ENCODE results near the gene CORIN. TPM values are rescaled to one million over a fixed set of nuclear protein-coding genes. Genes with fewer than 3 reads are reported as not detected.
A peak's percentile ranks its signal among the peaks of the same experiment; 100 is the strongest.

CORIN gene
- polyA plus RNA-seq, 1 of the 3 experiments (the other 2 are of a cell fraction): 1.1 TPM

DNA sequence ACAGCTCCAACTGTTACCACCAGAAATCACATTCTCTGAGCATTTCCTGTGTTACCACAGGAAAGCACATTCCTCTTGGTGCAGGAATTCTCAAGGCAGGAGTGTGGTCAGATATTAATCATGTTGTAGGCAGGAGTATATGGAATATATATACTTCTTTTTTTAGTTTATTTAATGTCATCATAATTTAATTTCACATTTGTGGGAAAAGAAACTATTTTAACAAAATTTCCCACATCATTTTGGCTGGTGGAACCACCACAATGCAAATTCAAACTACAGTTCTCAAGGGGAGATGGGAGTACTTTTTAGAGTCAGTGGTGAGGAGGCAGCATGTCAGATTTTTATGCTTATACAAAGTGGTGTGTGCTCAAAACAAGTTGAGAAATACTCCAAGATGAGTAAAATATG lies 213.8 kb downstream of the CORIN start:
- H3K79me2 ChIP-seq (ENCODE audit: insufficient read depth): no peaks in the 10 kb centered on the region
- POLR2A ChIA-PET: no interaction called here
- no peak overlapping the region for H3K4me3 ChIP-seq (ENCODE audit: low read depth in 2 of 2, low read length in 1 of 2)
- CTCF ChIA-PET: no interaction called here
- peak overlapping the region; percentile 65 to 85; a peak in 3 of 4 replicates for H3K27ac ChIP-seq (ENCODE audit: low read depth in 2 of 2, low read length in 1 of 2)
- TF ChIP-seq TCF12 (IDR thresholded peaks at IDR 0.05) (peak; percentile 68; the same call in 1 of the 2 replicates), NFIC (IDR thresholded peaks at IDR 0.05; ENCODE audit: borderline replicate concordance) (0 out of 2 replicates have a peak, but pooled peaks have one; percentile 9), EP300 (IDR thresholded peaks at IDR 0.05; ENCODE audit: borderline replicate concordance in 1 of 2, low read depth in 1 of 2, low read length in 1 of 2) (peak in 1 of 2 experiments; percentile 19; a peak in 2 of 4 replicates), SMC3 (IDR thresholded peaks at IDR 0.05; ENCODE audit: low read depth, low read length) (no peak), FOXJ3 (CRISPR knock-in tag; IDR thresholded peaks at IDR 0.05) (no peak), EZH2phosphoT487 (IDR thresholded peaks at IDR 0.05; ENCODE audit: borderline replicate concordance, low read depth) (no peak), JUND (IDR thresholded peaks at IDR 0.05) (peak; percentile 31; the same call in 1 of the 2 replicates), GATA2 (CRISPR knock-in tag; IDR thresholded peaks at IDR 0.05) (no peak), TEAD4 (IDR thresholded peaks at IDR 0.05; ENCODE audit: borderline replicate concordance, insufficient read depth) (peak; percentile 74; the same call in 1 of the 2 replicates)
- TF ChIP-seq, protein P1, sequence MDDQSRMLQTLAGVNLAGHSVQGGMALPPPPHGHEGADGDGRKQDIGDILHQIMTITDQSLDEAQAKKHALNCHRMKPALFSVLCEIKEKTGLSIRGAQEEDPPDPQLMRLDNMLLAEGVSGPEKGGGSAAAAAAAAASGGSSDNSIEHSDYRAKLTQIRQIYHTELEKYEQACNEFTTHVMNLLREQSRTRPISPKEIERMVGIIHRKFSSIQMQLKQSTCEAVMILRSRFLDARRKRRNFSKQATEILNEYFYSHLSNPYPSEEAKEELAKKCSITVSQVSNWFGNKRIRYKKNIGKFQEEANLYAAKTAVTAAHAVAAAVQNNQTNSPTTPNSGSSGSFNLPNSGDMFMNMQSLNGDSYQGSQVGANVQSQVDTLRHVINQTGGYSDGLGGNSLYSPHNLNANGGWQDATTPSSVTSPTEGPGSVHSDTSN (IDR thresholded peaks at IDR 0.05): peak; percentile 76
- no peaks in the 10 kb centered on the region for H3K9me2 ChIP-seq
- no peaks in the 10 kb centered on the region for H3K27me3 ChIP-seq (ENCODE audit: insufficient read depth)
- no peaks in the 10 kb centered on the region for H4K20me1 ChIP-seq (ENCODE audit: insufficient read depth)
- no peak overlapping the region for H2AFZ ChIP-seq (ENCODE audit: low read depth)
- H3F3A ChIP-seq (replicated peaks; ENCODE audit: insufficient read depth): peaks cover 10% of the 10 kb centered on the region
- H3K36me3 ChIP-seq (replicated peaks in 1 of 2; ENCODE audit: control insufficient read depth in 1 of 2, insufficient read depth in 2 of 2, low read length in 1 of 2): peaks cover 0 to 6% of the 10 kb centered on the region in 2 experiments
- no peak overlapping the region for H3K4me2 ChIP-seq
- DNase-seq: no peak
- H3K9ac ChIP-seq: peak overlapping the region; percentile 10; the same call in 1 of the 2 replicates
- no peaks in the 10 kb centered on the region for H3K9me3 ChIP-seq
- 0 out of 4 replicates have a peak, but pooled peaks cover 0 to 4% of the 10 kb centered on the region in 2 experiments for H3K4me1 ChIP-seq (ENCODE audit: control insufficient read depth in 1 of 2, insufficient read depth in 2 of 2, low read depth in 1 of 2, low read length in 1 of 2)

GRCh38 chr4:47621181-47621580 lies 216.7 kb downstream of the CORIN start:
- Histone ChIP-seq H3K9me2 (no peaks in the 10 kb centered on the region), H3K27me3 (ENCODE audit: insufficient read depth) (no peaks in the 10 kb centered on the region), H3K9me3 (no peaks in the 10 kb centered on the region), H3K36me3 (replicated peaks in 1 of 2; ENCODE audit: control insufficient read depth in 1 of 2, insufficient read depth in 2 of 2, low read length in 1 of 2) (no peaks in the 10 kb centered on the region), H3F3A (replicated peaks; ENCODE audit: insufficient read depth) (peaks cover 10% of the 10 kb centered on the region), H2AFZ (ENCODE audit: low read depth) (no peak overlapping the region), H3K9ac (no peak overlapping the region), H3K79me2 (ENCODE audit: insufficient read depth) (no peaks in the 10 kb centered on the region), H3K4me2 (no peak overlapping the region), H3K4me3 (ENCODE audit: low read depth in 2 of 2, low read length in 1 of 2) (no peak overlapping the region), H3K27ac (ENCODE audit: low read depth in 2 of 2, low read length in 1 of 2) (no peak overlapping the region), H3K4me1 (ENCODE audit: control insufficient read depth in 1 of 2, insufficient read depth in 2 of 2, low read depth in 1 of 2, low read length in 1 of 2) (0 out of 4 replicates have a peak, but pooled peaks cover 0 to 4% of the 10 kb centered on the region in 2 experiments), H4K20me1 (ENCODE audit: insufficient read depth) (no peaks in the 10 kb centered on the region)
- DNase-seq: no peak
- POLR2A ChIA-PET: no interaction called here
- CTCF ChIA-PET: no interaction called here
- 75% methylated on average over 1 of the region's 1 CpG for WGBS (ENCODE audit: low lambda C conversion rate)
- no peak for TF ChIP-seq USF1 (IDR thresholded peaks at IDR 0.05; ENCODE audit: borderline replicate concordance, low read depth)
- TF ChIP-seq GABPA (IDR thresholded peaks at IDR 0.05; ENCODE audit: low read depth): no peak
- TF ChIP-seq, protein P2, sequence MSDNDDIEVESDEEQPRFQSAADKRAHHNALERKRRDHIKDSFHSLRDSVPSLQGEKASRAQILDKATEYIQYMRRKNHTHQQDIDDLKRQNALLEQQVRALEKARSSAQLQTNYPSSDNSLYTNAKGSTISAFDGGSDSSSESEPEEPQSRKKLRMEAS (IDR thresholded peaks at IDR 0.05; ENCODE audit: low read depth): no peak
- TF ChIP-seq EZH2phosphoT487 (IDR thresholded peaks at IDR 0.05; ENCODE audit: borderline replicate concordance, low read depth): no peak
- TF ChIP-seq NFIC (IDR thresholded peaks at IDR 0.05; ENCODE audit: borderline replicate concordance): no peak
- no peak for TF ChIP-seq MXI1 (IDR thresholded peaks at IDR 0.05; ENCODE audit: low read depth, low read length)
- TF ChIP-seq FOXJ3 (CRISPR knock-in tag; IDR thresholded peaks at IDR 0.05): no peak
- no peak for TF ChIP-seq GATA2 (CRISPR knock-in tag; IDR thresholded peaks at IDR 0.05)
- TF ChIP-seq RXRA (IDR thresholded peaks at IDR 0.05; ENCODE audit: borderline replicate concordance, low read depth): no peak
- TF ChIP-seq MEF2A (IDR thresholded peaks at IDR 0.05; ENCODE audit: borderline replicate concordance, low read depth): no peak
- no peak for TF ChIP-seq FOSL2 (IDR thresholded peaks at IDR 0.05; ENCODE audit: borderline replicate concordance, low read depth)
- TF ChIP-seq, protein P3, sequence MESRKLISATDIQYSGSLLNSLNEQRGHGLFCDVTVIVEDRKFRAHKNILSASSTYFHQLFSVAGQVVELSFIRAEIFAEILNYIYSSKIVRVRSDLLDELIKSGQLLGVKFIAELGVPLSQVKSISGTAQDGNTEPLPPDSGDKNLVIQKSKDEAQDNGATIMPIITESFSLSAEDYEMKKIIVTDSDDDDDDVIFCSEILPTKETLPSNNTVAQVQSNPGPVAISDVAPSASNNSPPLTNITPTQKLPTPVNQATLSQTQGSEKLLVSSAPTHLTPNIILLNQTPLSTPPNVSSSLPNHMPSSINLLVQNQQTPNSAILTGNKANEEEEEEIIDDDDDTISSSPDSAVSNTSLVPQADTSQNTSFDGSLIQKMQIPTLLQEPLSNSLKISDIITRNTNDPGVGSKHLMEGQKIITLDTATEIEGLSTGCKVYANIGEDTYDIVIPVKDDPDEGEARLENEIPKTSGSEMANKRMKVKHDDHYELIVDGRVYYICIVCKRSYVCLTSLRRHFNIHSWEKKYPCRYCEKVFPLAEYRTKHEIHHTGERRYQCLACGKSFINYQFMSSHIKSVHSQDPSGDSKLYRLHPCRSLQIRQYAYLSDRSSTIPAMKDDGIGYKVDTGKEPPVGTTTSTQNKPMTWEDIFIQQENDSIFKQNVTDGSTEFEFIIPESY (IDR thresholded peaks at IDR 0.05; ENCODE audit: borderline replicate concordance, low read depth): no peak
- TF ChIP-seq, protein P4, sequence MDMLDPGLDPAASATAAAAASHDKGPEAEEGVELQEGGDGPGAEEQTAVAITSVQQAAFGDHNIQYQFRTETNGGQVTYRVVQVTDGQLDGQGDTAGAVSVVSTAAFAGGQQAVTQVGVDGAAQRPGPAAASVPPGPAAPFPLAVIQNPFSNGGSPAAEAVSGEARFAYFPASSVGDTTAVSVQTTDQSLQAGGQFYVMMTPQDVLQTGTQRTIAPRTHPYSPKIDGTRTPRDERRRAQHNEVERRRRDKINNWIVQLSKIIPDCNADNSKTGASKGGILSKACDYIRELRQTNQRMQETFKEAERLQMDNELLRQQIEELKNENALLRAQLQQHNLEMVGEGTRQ (IDR thresholded peaks at IDR 0.05; ENCODE audit: borderline replicate concordance, low read depth, low read length): no peak
- TF ChIP-seq JUND (IDR thresholded peaks at IDR 0.05): no peak
- no peak for TF ChIP-seq IRF3 (IDR thresholded peaks at IDR 0.05; ENCODE audit: low read depth, low read length)
- no peak for TF ChIP-seq RAD21 (IDR thresholded peaks at IDR 0.05; ENCODE audit: low read length)
- no peak for TF ChIP-seq EP300 (IDR thresholded peaks at IDR 0.05; ENCODE audit: borderline replicate concordance in 1 of 2, low read depth in 1 of 2, low read length in 1 of 2)
- TF ChIP-seq NRF1 (IDR thresholded peaks at IDR 0.05; ENCODE audit: low read depth, low read length): no peak

Data from SK-N-SH (cell line).